ENCODE measurements around the gene ZNF625.
"Not testable (repeated sequence)": the region's sequence is repeated elsewhere in the genome, so short reads cannot be mapped to it uniquely, and the experiment has no call there.

ZNF625 gene

GRCh38 chr19:12137221-12137940 is 19.2 kb downstream of the ZNF625 start:
- DNase-seq (ENCODE audit: low read depth): no peak

DNA sequence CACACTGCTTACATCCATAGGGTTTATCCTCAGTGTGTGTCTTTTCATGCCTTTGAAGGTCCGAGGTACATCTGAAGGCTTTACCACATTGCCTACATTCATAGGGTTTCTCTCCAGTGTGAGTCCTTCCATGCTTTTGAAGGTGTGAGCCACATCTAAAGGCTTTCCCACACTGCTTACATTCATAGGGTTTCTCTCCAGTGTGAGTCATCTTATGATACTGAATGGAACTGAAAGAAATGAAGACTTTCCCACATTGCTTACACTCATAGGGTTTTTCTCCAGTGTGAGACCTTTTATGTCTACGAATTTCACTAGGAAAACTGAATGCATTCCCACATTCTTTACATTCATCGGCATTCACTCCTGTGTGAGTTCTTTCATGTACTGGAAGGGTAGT is 23.5 kb downstream of the ZNF625 start:
- DNase-seq (ENCODE audit: low read depth): no peak

GRCh38 chr19:12126707-12127106 is 29.8 kb downstream of the ZNF625 start:
- DNase-seq (ENCODE audit: low read depth): no peak

GRCh38 chr19:12117201-12117970 is 39.1 kb downstream of the ZNF625 start:
- DNase-seq (ENCODE audit: low read depth): no peak

DNA sequence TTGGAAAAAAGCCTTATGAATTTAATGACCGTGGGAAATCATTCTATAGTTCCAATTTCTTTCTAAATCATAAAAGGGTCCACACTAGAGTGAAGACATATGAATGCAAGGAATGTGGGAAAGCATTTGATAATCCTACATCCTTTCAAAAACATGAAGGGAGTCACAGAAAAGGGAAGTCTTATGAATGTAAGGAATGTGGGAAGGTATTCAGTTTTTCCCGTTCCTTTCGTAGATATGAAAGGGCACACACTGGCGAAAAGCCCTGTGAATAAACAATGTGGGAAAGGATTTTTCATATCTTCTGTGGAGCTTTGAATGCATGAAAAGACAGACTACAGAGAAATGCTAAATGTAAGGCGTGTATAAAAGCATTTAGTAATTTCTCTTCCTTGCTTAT is 43.4 kb downstream of the ZNF625 start:
- no peak for DNase-seq (ENCODE audit: low read depth)

DNA sequence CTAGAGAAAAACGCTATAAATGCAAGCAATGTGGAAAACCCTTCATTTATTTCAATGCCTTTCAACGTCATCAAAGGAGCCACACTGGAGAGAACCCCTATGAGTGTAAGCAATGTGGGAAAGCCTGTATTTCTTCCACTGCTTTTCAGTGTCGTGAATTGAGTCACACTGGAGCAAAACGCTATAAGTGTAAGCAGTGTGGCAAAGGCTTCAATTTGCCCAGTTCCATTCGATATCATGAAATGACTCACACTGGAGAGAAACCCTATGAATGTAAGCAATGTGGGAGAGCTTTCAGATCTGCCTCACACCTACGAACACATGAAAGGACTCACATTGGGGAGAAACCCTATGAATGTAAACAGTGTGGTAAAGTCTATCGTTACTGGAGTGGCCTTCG is 43.8 kb downstream of the ZNF625 start:
- DNase-seq (ENCODE audit: low read depth): no peak

DNA sequence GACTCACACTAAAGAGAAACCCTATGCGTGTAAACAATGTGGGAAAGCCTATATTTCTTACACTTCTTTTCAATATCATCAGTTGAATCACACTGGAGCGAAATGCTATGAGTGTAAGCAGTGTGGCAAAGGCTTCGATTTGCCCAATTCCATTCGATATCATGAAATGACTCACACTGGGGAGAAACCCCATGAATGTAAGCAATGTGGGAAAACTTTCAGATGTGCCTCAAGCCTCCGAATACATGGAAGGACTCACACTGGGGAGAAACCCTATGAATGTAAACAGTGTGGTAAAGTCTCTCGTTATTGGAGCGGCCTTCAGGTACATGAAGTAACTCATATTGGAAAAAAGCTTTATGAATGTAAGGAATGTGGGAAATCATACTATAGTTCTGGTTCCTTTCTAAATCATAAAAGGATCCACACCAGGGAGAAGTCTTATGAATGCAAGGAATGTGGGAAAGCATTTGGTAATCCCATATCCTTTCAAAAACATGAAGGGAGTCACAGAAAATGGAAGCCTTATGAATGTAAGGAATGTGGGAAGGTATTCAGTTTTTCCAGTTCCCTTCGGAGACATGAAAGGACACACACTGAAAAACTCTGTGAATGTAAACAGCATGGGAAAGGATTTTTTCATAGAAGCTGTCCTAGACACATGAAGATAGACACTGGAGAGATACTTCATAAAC is 44.4 kb downstream of the ZNF625 start:
- DNase-seq (ENCODE audit: low read depth): no peak

- no peak for DNase-seq (ENCODE audit: low read depth)
Observed at GRCh38 chr19:12111176-12111575, 45.4 kb downstream of the ZNF625 start.

- DNase-seq (ENCODE audit: low read depth): not testable (repeated sequence)
Observed at GRCh38 chr19:12103909-12104308, 52.6 kb downstream of the ZNF625 start.

- DNase-seq (ENCODE audit: low read depth): no peak
Observed at GRCh38 chr19:12098040-12098439, 58.5 kb downstream of the ZNF625 start.

GRCh38 chr19:12095111-12095790 is 61.3 kb downstream of the ZNF625 start:
- no peak for DNase-seq (ENCODE audit: low read depth)

All from non-pigmented ciliary epithelial cell (primary cell).